ENCODE measurements around the gene NAA16. TPM values are rescaled to one million over a fixed set of nuclear protein-coding genes. Genes with fewer than 3 reads are reported as not detected.

NAA16 gene
- total and polyA plus RNA-seq, 9 donors, result 14.5 to 31.1 (median 25.9) TPM

DNA sequence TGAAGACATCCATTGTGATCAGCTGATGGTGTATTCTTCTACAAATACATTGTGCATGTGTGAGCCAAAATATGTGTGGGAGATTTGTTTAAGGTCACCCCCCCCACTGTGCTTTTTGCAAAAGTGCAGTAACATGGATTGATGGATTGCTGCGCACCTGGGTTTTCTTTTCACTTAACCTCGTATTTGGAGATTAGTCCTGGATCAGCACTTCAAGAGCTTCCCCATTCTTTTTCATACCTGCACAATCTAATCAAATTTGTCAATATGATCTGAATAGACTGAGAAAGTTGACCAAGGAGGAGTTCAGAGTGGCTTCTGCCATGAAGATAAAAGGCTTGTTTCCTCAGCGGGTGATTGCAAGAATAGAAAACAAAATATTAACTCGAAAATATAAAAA is 23.7 kb downstream of the NAA16 start:
- Histone ChIP-seq H3K36me3 (no peaks in the 10 kb centered on the region), H3K4me1 (ENCODE audit: insufficient read depth) (no peaks in the 10 kb centered on the region), H3K27me3 (no peaks in the 10 kb centered on the region), H3K9me3 (no peaks in the 10 kb centered on the region), H3K27ac (no peak overlapping the region), H3K4me3 (no peak overlapping the region)
- WGBS, 3 donors, result 87 to 93% (median 88%) methylated on average over 4 of the region's 4 CpGs
- intact Hi-C loops (cut with DNase I), result no loop called here
- TF ChIP-seq, protein P1, sequence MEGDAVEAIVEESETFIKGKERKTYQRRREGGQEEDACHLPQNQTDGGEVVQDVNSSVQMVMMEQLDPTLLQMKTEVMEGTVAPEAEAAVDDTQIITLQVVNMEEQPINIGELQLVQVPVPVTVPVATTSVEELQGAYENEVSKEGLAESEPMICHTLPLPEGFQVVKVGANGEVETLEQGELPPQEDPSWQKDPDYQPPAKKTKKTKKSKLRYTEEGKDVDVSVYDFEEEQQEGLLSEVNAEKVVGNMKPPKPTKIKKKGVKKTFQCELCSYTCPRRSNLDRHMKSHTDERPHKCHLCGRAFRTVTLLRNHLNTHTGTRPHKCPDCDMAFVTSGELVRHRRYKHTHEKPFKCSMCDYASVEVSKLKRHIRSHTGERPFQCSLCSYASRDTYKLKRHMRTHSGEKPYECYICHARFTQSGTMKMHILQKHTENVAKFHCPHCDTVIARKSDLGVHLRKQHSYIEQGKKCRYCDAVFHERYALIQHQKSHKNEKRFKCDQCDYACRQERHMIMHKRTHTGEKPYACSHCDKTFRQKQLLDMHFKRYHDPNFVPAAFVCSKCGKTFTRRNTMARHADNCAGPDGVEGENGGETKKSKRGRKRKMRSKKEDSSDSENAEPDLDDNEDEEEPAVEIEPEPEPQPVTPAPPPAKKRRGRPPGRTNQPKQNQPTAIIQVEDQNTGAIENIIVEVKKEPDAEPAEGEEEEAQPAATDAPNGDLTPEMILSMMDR (IDR thresholded peaks at IDR 0.05), result no peak
- no peak for TF ChIP-seq EP300 (IDR thresholded peaks at IDR 0.05)
- TF ChIP-seq POLR2A (IDR thresholded peaks at IDR 0.05), result no peak
- DNase-seq, result no peak

DNA sequence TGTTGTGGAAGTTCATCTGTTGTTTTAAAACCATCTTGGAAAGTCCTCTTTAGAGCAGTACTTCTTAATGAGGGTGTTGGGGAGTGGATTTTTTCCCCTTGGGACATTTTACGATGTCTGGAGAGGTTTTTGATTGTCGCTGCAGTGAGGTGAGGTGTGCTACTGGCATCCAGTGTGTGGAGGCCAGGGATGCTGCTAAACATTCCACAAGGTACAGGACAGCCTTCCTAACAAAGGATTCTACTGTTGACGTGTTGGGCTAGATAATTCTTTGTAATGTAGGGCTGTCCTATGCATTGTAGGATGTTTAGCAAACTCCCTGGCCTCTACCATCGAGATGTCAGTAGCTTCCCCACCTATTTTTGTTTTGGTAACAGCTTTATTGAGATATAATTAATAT is 33.3 kb downstream of the NAA16 start:
- intact Hi-C loops (cut with DNase I), result no loop called here
- 88 to 94% (median 92%) methylated on average over 4 of the region's 4 CpGs for WGBS, 3 donors
- no peaks in the 10 kb centered on the region for H3K27me3 ChIP-seq
- no peak overlapping the region for H3K27ac ChIP-seq
- H3K36me3 ChIP-seq, result no peaks in the 10 kb centered on the region
- no peak for TF ChIP-seq POLR2A (IDR thresholded peaks at IDR 0.05)
- TF ChIP-seq, protein P1 (IDR thresholded peaks at IDR 0.05), result no peak
- TF ChIP-seq EP300 (IDR thresholded peaks at IDR 0.05), result no peak
- no peaks in the 10 kb centered on the region for H3K9me3 ChIP-seq
- peaks cover 6% of the 10 kb centered on the region for H3K4me1 ChIP-seq (ENCODE audit: insufficient read depth)
- no peak for DNase-seq
- no peak overlapping the region for H3K4me3 ChIP-seq

DNA sequence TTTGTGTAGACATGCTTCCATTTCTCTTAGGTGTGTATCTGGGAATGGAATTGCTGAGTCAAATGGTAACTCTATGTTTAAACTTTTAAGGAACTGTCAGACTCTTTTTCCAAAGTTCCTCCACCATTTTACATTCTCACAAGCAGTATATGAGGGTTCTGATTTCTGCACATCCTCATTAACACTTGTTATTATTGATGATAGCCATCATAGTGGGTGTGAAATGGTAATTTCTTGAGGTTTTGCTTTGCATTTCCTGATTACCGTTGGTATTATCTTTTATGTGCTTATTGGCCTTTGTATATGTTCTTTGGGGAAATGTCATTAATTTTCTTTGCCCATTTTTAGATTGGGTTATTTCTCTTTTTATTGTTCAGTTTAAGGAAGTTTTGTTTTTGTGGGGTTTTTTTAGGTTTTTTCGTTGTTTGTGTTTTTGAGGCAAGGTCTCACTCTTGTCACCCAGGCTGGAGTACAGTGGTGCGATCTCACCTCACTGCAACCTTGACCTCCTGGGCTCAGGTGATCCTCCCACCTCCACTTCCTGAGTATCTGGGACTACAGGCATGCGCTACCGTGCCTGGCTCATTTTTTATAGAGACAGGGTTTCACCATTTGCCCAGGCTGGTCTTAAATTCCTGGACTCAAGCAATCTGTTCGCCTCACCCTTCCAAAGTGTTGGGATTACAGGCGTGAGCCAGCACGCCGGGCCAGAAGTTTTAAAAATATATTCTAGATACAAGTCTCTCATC is 34.3 kb downstream of the NAA16 start:
- 59 to 70% (median 67%) methylated on average over 9 of the region's 9 CpGs for WGBS, 3 donors

DNA sequence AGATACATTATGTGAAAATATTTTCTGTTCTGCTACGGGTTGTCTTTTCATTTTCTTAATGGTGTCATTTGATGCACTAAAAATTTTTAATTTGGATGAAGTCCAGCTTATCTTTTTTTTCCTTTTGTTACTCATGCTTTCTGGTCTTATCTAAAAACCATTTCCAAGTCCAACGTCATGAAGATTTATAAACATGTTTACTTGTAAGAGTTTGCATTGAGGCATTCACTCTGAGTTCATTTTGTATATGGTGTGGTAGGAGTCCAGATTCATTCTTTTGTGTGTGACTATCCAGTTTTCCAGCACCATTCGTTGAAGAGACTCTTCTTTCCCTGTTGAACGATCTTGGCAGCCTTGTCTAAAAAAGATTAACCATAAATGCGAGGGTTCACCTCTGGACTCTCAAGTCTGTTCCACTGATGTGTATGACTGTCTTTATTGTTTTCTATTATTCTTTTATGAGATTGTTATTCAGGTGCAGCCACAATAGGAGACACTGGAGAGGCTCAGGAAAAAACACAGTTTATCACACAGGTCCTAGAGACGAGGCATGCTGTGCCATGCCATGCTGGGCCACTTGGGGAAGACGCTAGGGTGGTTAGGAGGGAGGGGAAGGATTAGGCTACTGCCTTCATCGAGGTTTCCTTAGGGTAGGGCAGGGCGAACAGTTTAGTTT is 35.0 kb downstream of the NAA16 start:
- Histone ChIP-seq H3K4me3 (no peak overlapping the region), H3K36me3 (no peaks in the 10 kb centered on the region), H3K27ac (no peak overlapping the region), H3K27me3 (no peaks in the 10 kb centered on the region), H3K4me1 (ENCODE audit: insufficient read depth) (peaks cover 6% of the 10 kb centered on the region), H3K9me3 (no peaks in the 10 kb centered on the region)
- TF ChIP-seq EP300 (IDR thresholded peaks at IDR 0.05) (no peak), POLR2A (IDR thresholded peaks at IDR 0.05) (no peak)
- TF ChIP-seq, protein P1 (IDR thresholded peaks at IDR 0.05), result no peak
- WGBS, 3 donors, result 53 to 58% (median 55%) methylated on average over 9 of the region's 9 CpGs
- intact Hi-C loops (cut with DNase I), result no loop called here
- no peak for DNase-seq

More for the DNA sequence above, 34.3 kb downstream of the NAA16 start:
- no peak for DNase-seq
- Histone ChIP-seq H3K27ac (no peak overlapping the region), H3K4me1 (ENCODE audit: insufficient read depth) (peaks cover 6% of the 10 kb centered on the region), H3K4me3 (no peak overlapping the region), H3K27me3 (no peaks in the 10 kb centered on the region), H3K9me3 (no peaks in the 10 kb centered on the region), H3K36me3 (no peaks in the 10 kb centered on the region)
- intact Hi-C loops (cut with DNase I), result no loop called here
- TF ChIP-seq, protein P1 (IDR thresholded peaks at IDR 0.05), result no peak
- TF ChIP-seq EP300 (IDR thresholded peaks at IDR 0.05) (no peak), POLR2A (IDR thresholded peaks at IDR 0.05) (no peak)
